Astrocyte (in vitro differentiated cells and primary cell): Measurements from ENCODE around the gene TPO.

Experiments
- EZH2 ChIP-seq: IDR thresholded peaks from 2 replicates; pipeline ENCODE4 v1.6.1; 2012; ENCODE audit warnings: mild to moderate bottlenecking, low read length, inconsistent platforms; ENCODE audit not compliant: insufficient read depth
- TF ChIP-seq, protein P1 (sequence below): IDR thresholded peaks from 2 replicates; pipeline ENCODE4 v1.5.1; 2011; ENCODE audit warnings: low read depth, mild to moderate bottlenecking, inconsistent platforms, low read length, moderate library complexity; ENCODE audit not compliant: insufficient read depth

DNA sequence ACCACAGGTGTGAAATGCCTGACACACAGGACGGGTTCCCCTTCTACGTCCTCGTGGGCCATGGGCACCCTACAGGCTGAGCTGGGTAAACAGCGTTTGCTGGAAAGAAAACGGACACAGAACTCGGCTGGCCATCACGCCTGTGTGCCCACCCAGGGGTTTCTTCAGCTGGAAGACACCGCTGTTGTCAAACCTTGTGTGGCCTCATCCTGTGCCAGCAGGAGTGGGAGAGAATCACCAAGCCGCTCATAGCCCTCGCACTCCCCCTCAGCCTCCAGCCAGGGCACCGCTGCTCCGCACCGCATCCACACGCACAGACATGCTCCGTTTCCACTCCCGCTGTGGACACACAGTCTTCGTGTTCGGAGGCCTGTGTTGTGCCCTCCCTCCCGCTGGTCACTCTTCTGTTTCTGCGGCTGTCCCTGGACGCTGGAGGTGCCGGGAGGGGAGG is 169.7 kb downstream of the TPO start:
- TF ChIP-seq, protein P1, sequence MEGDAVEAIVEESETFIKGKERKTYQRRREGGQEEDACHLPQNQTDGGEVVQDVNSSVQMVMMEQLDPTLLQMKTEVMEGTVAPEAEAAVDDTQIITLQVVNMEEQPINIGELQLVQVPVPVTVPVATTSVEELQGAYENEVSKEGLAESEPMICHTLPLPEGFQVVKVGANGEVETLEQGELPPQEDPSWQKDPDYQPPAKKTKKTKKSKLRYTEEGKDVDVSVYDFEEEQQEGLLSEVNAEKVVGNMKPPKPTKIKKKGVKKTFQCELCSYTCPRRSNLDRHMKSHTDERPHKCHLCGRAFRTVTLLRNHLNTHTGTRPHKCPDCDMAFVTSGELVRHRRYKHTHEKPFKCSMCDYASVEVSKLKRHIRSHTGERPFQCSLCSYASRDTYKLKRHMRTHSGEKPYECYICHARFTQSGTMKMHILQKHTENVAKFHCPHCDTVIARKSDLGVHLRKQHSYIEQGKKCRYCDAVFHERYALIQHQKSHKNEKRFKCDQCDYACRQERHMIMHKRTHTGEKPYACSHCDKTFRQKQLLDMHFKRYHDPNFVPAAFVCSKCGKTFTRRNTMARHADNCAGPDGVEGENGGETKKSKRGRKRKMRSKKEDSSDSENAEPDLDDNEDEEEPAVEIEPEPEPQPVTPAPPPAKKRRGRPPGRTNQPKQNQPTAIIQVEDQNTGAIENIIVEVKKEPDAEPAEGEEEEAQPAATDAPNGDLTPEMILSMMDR, result no peak
- TF ChIP-seq EZH2, result no peak
